Neural progenitor cell (in vitro differentiated cells): Measurements from ENCODE around the gene AXIN2. TPM values are rescaled to one million over a fixed set of nuclear protein-coding genes. Genes with fewer than 3 reads are reported as not detected.
A peak's percentile ranks its signal among the peaks of the same experiment; 100 is the strongest.

Source experiments
- DNase-seq: peaks from one replicate; pipeline ENCODE4 v3.0.0-alpha.2; 2016; ENCODE audit warnings: low spot score
- H2AFZ ChIP-seq: fragments of 200-600 bp; sonication (generic); replicated peaks from 2 replicates; pipeline ENCODE4 v1.6.1; 2016; ENCODE audit warnings: antibody characterized with exemption
- H3F3A ChIP-seq: fragments of 200-600 bp; sonication (generic); 2 replicates; pipeline ENCODE4 v1.6.1; 2016; ENCODE audit warnings: antibody characterized with exemption, low read depth
- H3K27ac ChIP-seq: fragments of 200-600 bp; sonication (generic); 2 replicates; pipeline ENCODE4 v1.5.1; 2016; ENCODE audit warnings: mild to moderate bottlenecking
- H3K27me3 ChIP-seq: fragments of 200-600 bp; sonication (generic); 2 replicates; pipeline ENCODE4 v1.6.1; 2016; ENCODE audit warnings: mild to moderate bottlenecking, moderate library complexity
- H3K36me3 ChIP-seq: fragments of 200-600 bp; sonication (generic); 2 replicates; pipeline ENCODE4 v1.5.1; 2016
- H3K4me1 ChIP-seq: fragments of 200-600 bp; sonication (generic); 2 replicates; pipeline ENCODE4 v1.6.1; 2016; ENCODE audit warnings: mixed run types
- H3K4me2 ChIP-seq: fragments of 200-600 bp; sonication (generic); 2 replicates; pipeline ENCODE4 v1.6.1; 2016
- H3K4me3 ChIP-seq: fragments of 200-600 bp; sonication (generic); 2 replicates; pipeline ENCODE4 v1.5.1; 2016
- H3K79me2 ChIP-seq: fragments of 200-600 bp; sonication (generic); 2 replicates; pipeline ENCODE4 v1.6.1; 2016; ENCODE audit warnings: low read depth
- H3K9ac ChIP-seq: fragments of 200-600 bp; sonication (generic); 2 replicates; pipeline ENCODE4 v1.6.1; 2016
- H3K9me3 ChIP-seq: fragments of 200-600 bp; sonication (generic); 2 replicates; pipeline ENCODE4 v1.5.1; 2016; ENCODE audit warnings: low read depth
- H4K20me1 ChIP-seq: fragments of 200-600 bp; sonication (generic); 2 replicates; pipeline ENCODE4 v1.6.1; 2016; ENCODE audit warnings: low read depth
- H3K27ac Mint-ChIP-seq: 3 replicates; pipeline ENCODE4 v1.8.0; 2021; ENCODE audit warnings: mixed read lengths
- H3K27me3 Mint-ChIP-seq: 2 replicates; pipeline ENCODE4 v1.8.0; 2022; ENCODE audit warnings: low read depth, mild to moderate bottlenecking, inconsistent platforms, moderate library complexity, mixed read lengths; ENCODE audit not compliant: insufficient read depth
- H3K36me3 Mint-ChIP-seq: 3 replicates; pipeline ENCODE4 v1.8.0; 2021; ENCODE audit warnings: mixed read lengths
- H3K4me1 Mint-ChIP-seq: 3 replicates; pipeline ENCODE4 v1.8.0; 2021; ENCODE audit warnings: mixed read lengths
- H3K4me3 Mint-ChIP-seq: 3 replicates; pipeline ENCODE4 v1.8.0; 2021; ENCODE audit warnings: mild to moderate bottlenecking, moderate library complexity, mixed read lengths
- H3K9me3 Mint-ChIP-seq: 3 replicates; pipeline ENCODE4 v1.8.0; 2020; ENCODE audit warnings: mixed read lengths
- CTCF ChIP-seq: fragments of 200-600 bp; sonication (generic); IDR thresholded peaks from 2 replicates; pipeline ENCODE4 v1.5.1; 2017; ENCODE audit warnings: antibody characterized with exemption, mild to moderate bottlenecking
- EZH2 ChIP-seq: fragments of 200-600 bp; sonication (generic); IDR thresholded peaks from 2 replicates; pipeline ENCODE4 v1.6.1; 2017; ENCODE audit warnings: antibody characterized with exemption, mild to moderate bottlenecking, moderate library complexity
- EZH2phosphoT487 ChIP-seq: fragments of 200-600 bp; sonication (generic); IDR thresholded peaks from 2 replicates; pipeline ENCODE4 v1.6.1; 2017; ENCODE audit warnings: antibody characterized with exemption
- total RNA-seq: library from RNA; depleted of rRNA; stranded (reverse); fragments of >200 nt; gene quantifications from 2 replicates; pipeline ENCODE4 v1.2.3, GENCODE V29; 2015; ENCODE audit warnings: low replicate concordance

AXIN2 gene
- total RNA-seq, 1 donor from 2014 or later, result 22.0 TPM

- Histone ChIP-seq H3K9me3 (no peaks in the 10 kb centered on the region), H4K20me1 (no peaks in the 10 kb centered on the region), H3K79me2 (no peaks in the 10 kb centered on the region), H3K9ac (no peak overlapping the region), H3K27ac (peak overlapping the region; percentile 5), H3K4me1 (peaks cover 35% of the 10 kb centered on the region), H3K4me3 (peak overlapping the region; percentile 36), H3K4me2 (peak overlapping the region; percentile 85), H3K27me3 (no peaks in the 10 kb centered on the region), H3K36me3 (no peaks in the 10 kb centered on the region), H2AFZ (no peak overlapping the region), H3F3A (peaks cover 44% of the 10 kb centered on the region)
- H3K36me3 Mint-ChIP-seq, result peaks cover 3% of the 10 kb centered on the region
- peak overlapping the region; percentile 92 for H3K27ac Mint-ChIP-seq
- peak overlapping the region; percentile 78 for H3K4me3 Mint-ChIP-seq
- peak; percentile 88 for DNase-seq
- TF ChIP-seq EZH2 (no peak), CTCF (peak; percentile 9), EZH2phosphoT487 (no peak)
- peaks cover 9% of the 10 kb centered on the region for H3K27me3 Mint-ChIP-seq
- peaks cover 61% of the 10 kb centered on the region for H3K4me1 Mint-ChIP-seq
- peaks cover 2% of the 10 kb centered on the region for H3K9me3 Mint-ChIP-seq
These were observed 66.1 kb downstream of the AXIN2 start for GRCh38 chr17:65495122-65496055.

GRCh38 chr17:65489413-65490155 lies 71.9 kb downstream of the AXIN2 start:
- H3K27ac ChIP-seq, result no peak overlapping the region
- no peak overlapping the region for H3K4me3 ChIP-seq
- H3K27me3 ChIP-seq, result no peaks in the 10 kb centered on the region
- H3K9me3 ChIP-seq, result no peaks in the 10 kb centered on the region
- H2AFZ ChIP-seq, result no peak overlapping the region
- peak overlapping the region; percentile 29 for H3K4me3 Mint-ChIP-seq
- peak overlapping the region; percentile 78 for H3K27ac Mint-ChIP-seq
- H3K36me3 Mint-ChIP-seq, result peaks cover 6% of the 10 kb centered on the region
- H4K20me1 ChIP-seq, result no peaks in the 10 kb centered on the region
- H3K4me2 ChIP-seq, result no peak overlapping the region
- peaks cover 5% of the 10 kb centered on the region for H3K4me1 ChIP-seq
- H3K4me1 Mint-ChIP-seq, result peaks cover 45% of the 10 kb centered on the region
- H3K36me3 ChIP-seq, result no peaks in the 10 kb centered on the region
- peaks cover 23% of the 10 kb centered on the region for H3K27me3 Mint-ChIP-seq
- H3F3A ChIP-seq, result peaks cover 9% of the 10 kb centered on the region
- TF ChIP-seq EZH2, result no peak
- TF ChIP-seq CTCF, result no peak
- TF ChIP-seq EZH2phosphoT487, result no peak
- no peaks in the 10 kb centered on the region for H3K79me2 ChIP-seq
- DNase-seq, result no peak
- H3K9ac ChIP-seq, result no peak overlapping the region
- peaks cover 16% of the 10 kb centered on the region for H3K9me3 Mint-ChIP-seq

GRCh38 chr17:65488665-65489064 lies 72.8 kb downstream of the AXIN2 start:
- no peaks in the 10 kb centered on the region for H3K9me3 ChIP-seq
- Mint-ChIP-seq H3K4me1 (peaks cover 39% of the 10 kb centered on the region), H3K9me3 (peaks cover 16% of the 10 kb centered on the region), H3K36me3 (peaks cover 6% of the 10 kb centered on the region), H3K27me3 (peaks cover 23% of the 10 kb centered on the region), H3K27ac (peak overlapping the region; percentile 21), H3K4me3 (no peak overlapping the region)
- H3K27me3 ChIP-seq, result no peaks in the 10 kb centered on the region
- no peaks in the 10 kb centered on the region for H3K36me3 ChIP-seq
- H4K20me1 ChIP-seq, result no peaks in the 10 kb centered on the region
- no peaks in the 10 kb centered on the region for H3K79me2 ChIP-seq
- no peak overlapping the region for H2AFZ ChIP-seq
- H3K4me3 ChIP-seq, result no peak overlapping the region
- no peak overlapping the region for H3K27ac ChIP-seq
- peaks cover 3% of the 10 kb centered on the region for H3F3A ChIP-seq
- TF ChIP-seq EZH2 (no peak), CTCF (no peak), EZH2phosphoT487 (no peak)
- no peak overlapping the region for H3K9ac ChIP-seq
- no peaks in the 10 kb centered on the region for H3K4me1 ChIP-seq
- no peak overlapping the region for H3K4me2 ChIP-seq
- no peak for DNase-seq
